OCI-LY3 (cell line): ENCODE measurements around the gene SKAP2.

ENCODE experiments used
- EZH2phosphoT487 ChIP-seq: fragments of 200-600 bp; shearing (Covaris generic); IDR thresholded peaks from 2 replicates; pipeline ENCODE4 v1.6.1; 2018; ENCODE audit warnings: antibody characterized with exemption, mixed run types, low read depth
- TF ChIP-seq, protein P1 (sequence below): fragments of 200-600, 300-600 bp; sonication (generic); IDR thresholded peaks from 2 replicates; pipeline ENCODE4 v1.5.1; 2014; ENCODE audit warnings: antibody characterized with exemption, low read length, low read depth

DNA sequence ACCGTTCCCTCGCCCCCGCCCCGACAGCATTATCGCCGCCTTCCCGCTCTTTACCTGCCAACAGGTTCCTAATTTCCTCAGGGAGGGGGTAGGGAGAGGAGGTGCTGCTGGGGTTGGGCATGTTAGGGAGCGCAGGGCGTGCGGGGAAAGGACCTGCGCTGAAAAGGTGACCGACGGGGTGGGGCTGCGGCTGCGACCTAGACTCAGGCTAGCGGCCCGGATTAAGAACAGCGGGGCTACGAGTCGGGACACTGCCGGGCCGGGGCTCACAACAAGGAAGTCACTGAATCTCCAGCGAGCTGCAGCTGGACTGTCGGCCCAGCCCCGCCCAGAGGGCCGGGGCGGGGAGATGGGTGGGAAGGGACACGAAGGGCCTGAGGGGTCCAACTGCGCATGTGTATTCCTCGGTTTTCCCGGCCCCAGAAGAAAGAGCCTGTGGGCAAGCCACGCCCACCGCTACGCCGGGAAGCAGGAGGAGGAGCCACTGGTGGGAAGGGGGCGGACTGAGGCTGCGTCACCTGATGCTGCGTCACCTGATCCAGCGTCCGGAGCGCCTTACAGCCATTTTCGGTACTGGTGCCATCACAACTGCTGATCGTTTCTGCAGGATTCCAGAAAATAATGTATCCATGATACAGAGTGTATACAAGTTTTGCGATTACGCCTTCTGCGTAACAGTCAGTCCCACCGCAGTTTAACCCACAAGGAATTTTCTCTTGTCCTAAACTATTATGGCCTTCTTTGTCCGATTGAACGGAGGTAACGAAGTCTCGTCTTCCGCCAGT lies at the start of gene SKAP2:
- TF ChIP-seq, protein P1, sequence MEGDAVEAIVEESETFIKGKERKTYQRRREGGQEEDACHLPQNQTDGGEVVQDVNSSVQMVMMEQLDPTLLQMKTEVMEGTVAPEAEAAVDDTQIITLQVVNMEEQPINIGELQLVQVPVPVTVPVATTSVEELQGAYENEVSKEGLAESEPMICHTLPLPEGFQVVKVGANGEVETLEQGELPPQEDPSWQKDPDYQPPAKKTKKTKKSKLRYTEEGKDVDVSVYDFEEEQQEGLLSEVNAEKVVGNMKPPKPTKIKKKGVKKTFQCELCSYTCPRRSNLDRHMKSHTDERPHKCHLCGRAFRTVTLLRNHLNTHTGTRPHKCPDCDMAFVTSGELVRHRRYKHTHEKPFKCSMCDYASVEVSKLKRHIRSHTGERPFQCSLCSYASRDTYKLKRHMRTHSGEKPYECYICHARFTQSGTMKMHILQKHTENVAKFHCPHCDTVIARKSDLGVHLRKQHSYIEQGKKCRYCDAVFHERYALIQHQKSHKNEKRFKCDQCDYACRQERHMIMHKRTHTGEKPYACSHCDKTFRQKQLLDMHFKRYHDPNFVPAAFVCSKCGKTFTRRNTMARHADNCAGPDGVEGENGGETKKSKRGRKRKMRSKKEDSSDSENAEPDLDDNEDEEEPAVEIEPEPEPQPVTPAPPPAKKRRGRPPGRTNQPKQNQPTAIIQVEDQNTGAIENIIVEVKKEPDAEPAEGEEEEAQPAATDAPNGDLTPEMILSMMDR = no peak
- no peak for TF ChIP-seq EZH2phosphoT487
